ENCODE data around the gene GCN1.
A peak's percentile ranks its signal among the peaks of the same experiment; 100 is the strongest.

The GCN1 gene

DNA sequence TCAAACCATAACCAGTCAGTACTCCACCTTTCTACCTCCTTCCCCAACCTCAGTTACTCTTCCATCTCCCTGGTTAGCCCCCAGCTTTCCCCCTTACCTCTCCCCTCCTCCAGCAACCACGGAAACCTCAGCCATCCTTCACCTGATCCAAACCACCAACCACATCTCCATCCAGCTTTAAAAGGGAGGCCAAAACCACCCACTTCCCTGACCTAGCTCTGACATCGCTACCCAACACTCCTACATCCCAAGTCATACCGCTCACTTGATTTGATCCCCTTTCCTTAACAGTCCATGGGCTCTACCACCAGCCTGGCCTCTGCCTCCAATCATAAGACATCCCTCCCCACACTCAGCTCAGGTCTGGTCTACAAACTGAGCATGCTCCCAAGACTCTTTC lies 79.4 kb downstream of the GCN1 start:
- TF ChIP-seq, protein P1, sequence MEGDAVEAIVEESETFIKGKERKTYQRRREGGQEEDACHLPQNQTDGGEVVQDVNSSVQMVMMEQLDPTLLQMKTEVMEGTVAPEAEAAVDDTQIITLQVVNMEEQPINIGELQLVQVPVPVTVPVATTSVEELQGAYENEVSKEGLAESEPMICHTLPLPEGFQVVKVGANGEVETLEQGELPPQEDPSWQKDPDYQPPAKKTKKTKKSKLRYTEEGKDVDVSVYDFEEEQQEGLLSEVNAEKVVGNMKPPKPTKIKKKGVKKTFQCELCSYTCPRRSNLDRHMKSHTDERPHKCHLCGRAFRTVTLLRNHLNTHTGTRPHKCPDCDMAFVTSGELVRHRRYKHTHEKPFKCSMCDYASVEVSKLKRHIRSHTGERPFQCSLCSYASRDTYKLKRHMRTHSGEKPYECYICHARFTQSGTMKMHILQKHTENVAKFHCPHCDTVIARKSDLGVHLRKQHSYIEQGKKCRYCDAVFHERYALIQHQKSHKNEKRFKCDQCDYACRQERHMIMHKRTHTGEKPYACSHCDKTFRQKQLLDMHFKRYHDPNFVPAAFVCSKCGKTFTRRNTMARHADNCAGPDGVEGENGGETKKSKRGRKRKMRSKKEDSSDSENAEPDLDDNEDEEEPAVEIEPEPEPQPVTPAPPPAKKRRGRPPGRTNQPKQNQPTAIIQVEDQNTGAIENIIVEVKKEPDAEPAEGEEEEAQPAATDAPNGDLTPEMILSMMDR (IDR thresholded peaks at IDR 0.05; ENCODE audit: borderline replicate concordance, insufficient read depth, low read depth, low read length), result no peak

GRCh38 chr12:120110550-120111501 lies 83.7 kb downstream of the GCN1 start:
- TF ChIP-seq, protein P1 (IDR thresholded peaks at IDR 0.05; ENCODE audit: borderline replicate concordance, insufficient read depth, low read depth, low read length), result no peak
- peak overlapping the region; percentile 33 for H3K4me3 ChIP-seq (ENCODE audit: low read depth, low read length)

More for the DNA sequence above, 79.4 kb downstream of the GCN1 start:
- H3K4me3 ChIP-seq (ENCODE audit: low read depth, low read length), result peak overlapping the region; percentile 96

GRCh38 chr12:120109570-120110267 lies 84.8 kb downstream of the GCN1 start:
- TF ChIP-seq, protein P1 (IDR thresholded peaks at IDR 0.05; ENCODE audit: borderline replicate concordance, insufficient read depth, low read depth, low read length), result no peak
- H3K4me3 ChIP-seq (ENCODE audit: low read depth, low read length), result no peak overlapping the region

DNA sequence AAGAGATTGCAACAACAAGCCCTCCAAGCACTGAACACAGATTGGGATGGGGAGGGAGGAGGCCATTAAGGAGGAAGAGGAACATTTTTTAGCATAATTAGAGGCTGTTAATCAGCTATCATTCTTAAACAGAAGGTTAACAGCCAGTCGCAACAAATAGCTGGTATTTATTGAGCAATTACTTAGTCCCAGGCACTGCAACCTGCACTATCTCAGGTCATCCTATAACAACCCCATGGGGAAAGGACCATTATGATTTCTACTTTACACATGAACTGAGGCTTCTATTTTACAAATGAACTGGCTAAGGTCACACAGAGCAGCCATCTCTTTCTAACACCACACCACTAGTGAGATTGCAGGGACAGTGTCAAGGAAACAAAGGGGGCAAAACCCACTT lies 88.4 kb downstream of the GCN1 start:
- TF ChIP-seq, protein P1 (IDR thresholded peaks at IDR 0.05; ENCODE audit: borderline replicate concordance, insufficient read depth, low read depth, low read length), result no peak
- H3K4me3 ChIP-seq (ENCODE audit: low read depth, low read length), result no peak overlapping the region

DNA sequence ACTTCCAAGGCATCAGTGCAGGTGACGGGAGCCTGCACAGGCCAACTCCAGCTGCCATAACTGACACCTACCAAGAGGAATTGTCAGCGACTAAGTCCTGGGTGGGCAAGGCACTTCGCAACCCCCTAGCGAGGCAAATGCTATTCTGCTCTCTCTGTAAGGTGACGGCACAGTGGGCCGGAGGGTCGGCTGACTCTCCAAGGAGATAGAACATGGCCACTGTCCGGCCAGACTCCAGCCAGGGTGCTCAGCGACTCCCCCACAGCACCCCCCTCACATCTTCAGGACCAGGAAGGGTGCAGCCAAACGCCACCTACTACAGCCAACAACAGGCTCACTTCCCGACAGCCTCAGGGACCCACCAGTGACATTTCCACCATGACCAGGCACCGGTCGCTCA lies 91.1 kb downstream of the GCN1 start:
- H3K4me3 ChIP-seq (ENCODE audit: low read depth, low read length), result no peak overlapping the region
- TF ChIP-seq, protein P1 (IDR thresholded peaks at IDR 0.05; ENCODE audit: borderline replicate concordance, insufficient read depth, low read depth, low read length), result no peak

DNA sequence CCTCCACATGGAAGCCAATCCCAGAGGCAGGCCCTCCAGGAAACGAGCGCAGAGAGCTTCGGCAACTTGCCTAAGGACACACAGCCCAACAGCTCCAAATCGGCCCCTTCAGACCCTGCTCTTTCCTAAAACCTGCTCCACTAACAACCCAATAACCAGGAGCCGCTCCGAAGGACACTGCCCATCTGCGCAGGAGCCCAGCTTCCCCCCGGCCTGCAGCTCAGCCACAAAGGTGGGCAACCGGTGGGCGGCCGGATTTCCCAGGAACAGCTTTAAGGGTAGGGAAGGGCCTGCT lies 91.5 kb downstream of the GCN1 start:
- H3K4me3 ChIP-seq (ENCODE audit: low read depth, low read length), result no peak overlapping the region
- TF ChIP-seq, protein P1 (IDR thresholded peaks at IDR 0.05; ENCODE audit: borderline replicate concordance, insufficient read depth, low read depth, low read length), result no peak
